Mammary epithelial cell (primary cell): Measurements from ENCODE around the gene UNK.

Experiments
- EZH2 ChIP-seq: IDR thresholded peaks from 2 replicates; pipeline ENCODE4 v1.6.1; 2012; ENCODE audit warnings: low read length, inconsistent platforms, borderline replicate concordance
- TF ChIP-seq, protein P1 (sequence below), 2 donors: IDR thresholded peaks in 1 of 2; conservative IDR thresholded peaks in 1 of 2; 2 replicates each; pipeline ENCODE4 v1.5.1; 2011 to 2012; ENCODE audit warnings: inconsistent platforms in 2 of 2, low read length in 2 of 2, mild to moderate bottlenecking in 2 of 2, control low read depth in 1 of 2, low read depth in 1 of 2; ENCODE audit not compliant: insufficient read depth in 1 of 2; ENCODE audit errors: extremely low read depth in 1 of 2

DNA sequence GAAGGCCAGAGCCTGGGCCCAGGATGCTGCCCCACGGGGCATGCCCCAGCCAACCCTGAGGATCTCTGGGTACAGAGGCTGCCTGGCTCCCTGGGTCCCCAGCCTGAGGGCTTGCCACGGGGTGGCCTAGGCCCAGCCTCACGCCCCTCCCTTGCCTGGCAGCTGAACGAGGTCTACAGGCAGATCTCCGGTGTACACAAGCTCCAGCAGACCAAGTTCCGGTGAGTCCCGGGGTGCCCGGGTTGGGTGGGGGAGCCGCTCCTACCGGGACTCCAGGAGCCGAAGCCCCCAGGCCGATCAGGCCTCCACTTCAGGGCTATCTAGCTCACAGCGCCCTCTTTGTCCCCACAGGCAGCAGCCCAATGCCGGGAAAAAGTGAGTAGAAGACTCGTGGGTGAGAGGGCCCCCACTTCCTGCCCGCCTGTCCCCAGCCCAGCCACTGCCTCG lies 44.0 kb upstream of the UNK start:
- TF ChIP-seq, protein P1, sequence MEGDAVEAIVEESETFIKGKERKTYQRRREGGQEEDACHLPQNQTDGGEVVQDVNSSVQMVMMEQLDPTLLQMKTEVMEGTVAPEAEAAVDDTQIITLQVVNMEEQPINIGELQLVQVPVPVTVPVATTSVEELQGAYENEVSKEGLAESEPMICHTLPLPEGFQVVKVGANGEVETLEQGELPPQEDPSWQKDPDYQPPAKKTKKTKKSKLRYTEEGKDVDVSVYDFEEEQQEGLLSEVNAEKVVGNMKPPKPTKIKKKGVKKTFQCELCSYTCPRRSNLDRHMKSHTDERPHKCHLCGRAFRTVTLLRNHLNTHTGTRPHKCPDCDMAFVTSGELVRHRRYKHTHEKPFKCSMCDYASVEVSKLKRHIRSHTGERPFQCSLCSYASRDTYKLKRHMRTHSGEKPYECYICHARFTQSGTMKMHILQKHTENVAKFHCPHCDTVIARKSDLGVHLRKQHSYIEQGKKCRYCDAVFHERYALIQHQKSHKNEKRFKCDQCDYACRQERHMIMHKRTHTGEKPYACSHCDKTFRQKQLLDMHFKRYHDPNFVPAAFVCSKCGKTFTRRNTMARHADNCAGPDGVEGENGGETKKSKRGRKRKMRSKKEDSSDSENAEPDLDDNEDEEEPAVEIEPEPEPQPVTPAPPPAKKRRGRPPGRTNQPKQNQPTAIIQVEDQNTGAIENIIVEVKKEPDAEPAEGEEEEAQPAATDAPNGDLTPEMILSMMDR (conservative IDR thresholded peaks at IDR 0.05 in 1 of 2, IDR thresholded peaks at IDR 0.05 in 1 of 2; ENCODE audit: extremely low read depth in 1 of 2, insufficient read depth in 1 of 2, low read depth in 1 of 2, low read length in 2 of 2) = no peak
- TF ChIP-seq EZH2 = no peak
